Measurements from ENCODE around the gene MMP17. TPM values are rescaled to one million over a fixed set of nuclear protein-coding genes. Genes with fewer than 3 reads are reported as not detected.

The MMP17 gene
- total RNA-seq, 2 experiments from 2014 or later: 0.10 TPM; not detected in 1

DNA sequence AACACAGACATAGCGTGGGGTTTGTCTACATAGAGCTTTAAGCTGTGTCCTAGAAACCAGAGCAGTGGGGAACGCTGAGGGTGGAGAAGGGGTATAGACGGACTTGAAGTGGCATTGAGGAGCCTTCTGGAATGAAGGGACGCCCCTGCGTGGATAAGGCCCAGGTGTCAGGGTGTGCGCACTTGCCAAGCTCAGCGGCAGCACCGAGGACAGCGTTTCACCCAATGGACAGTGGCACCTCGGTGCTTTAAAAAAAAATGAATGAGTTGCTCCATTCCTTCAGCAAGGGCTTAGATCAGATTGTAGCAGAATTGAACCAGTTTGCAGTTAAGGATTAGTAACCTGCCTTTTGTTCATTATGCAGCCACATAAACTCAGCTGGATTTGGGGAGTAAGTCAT, 33.6 kb upstream of the MMP17 start:
- DNase-seq: no peak
- peaks cover 44% of the 10 kb centered on the region for H3K36me3 Mint-ChIP-seq (ENCODE audit: low read depth)
- no peaks in the 10 kb centered on the region for H3K27me3 Mint-ChIP-seq
- CTCF ChIA-PET: interaction anchor here (0.6 kb wide), 1 partner anchor 25 kb away, joined by 3 read pairs; no protein-coding TSS in a partner anchor
- no peaks in the 10 kb centered on the region for H3K4me1 Mint-ChIP-seq
- H3K9me3 Mint-ChIP-seq: no peaks in the 10 kb centered on the region
- H3K4me3 Mint-ChIP-seq: no peak overlapping the region
- no peak overlapping the region for H3K27ac Mint-ChIP-seq
- POLR2A ChIA-PET: no interaction called here

- ChIA-PET CTCF (no interaction called here), POLR2A (no interaction called here)
- Mint-ChIP-seq H3K27me3 (no peaks in the 10 kb centered on the region), H3K36me3 (ENCODE audit: low read depth) (peaks cover 40% of the 10 kb centered on the region), H3K4me3 (no peak overlapping the region), H3K4me1 (no peaks in the 10 kb centered on the region), H3K27ac (no peak overlapping the region), H3K9me3 (no peaks in the 10 kb centered on the region)
- no peak for DNase-seq
These were observed 33.1 kb upstream of the MMP17 start for GRCh38 chr12:131795064-131795463.

DNA sequence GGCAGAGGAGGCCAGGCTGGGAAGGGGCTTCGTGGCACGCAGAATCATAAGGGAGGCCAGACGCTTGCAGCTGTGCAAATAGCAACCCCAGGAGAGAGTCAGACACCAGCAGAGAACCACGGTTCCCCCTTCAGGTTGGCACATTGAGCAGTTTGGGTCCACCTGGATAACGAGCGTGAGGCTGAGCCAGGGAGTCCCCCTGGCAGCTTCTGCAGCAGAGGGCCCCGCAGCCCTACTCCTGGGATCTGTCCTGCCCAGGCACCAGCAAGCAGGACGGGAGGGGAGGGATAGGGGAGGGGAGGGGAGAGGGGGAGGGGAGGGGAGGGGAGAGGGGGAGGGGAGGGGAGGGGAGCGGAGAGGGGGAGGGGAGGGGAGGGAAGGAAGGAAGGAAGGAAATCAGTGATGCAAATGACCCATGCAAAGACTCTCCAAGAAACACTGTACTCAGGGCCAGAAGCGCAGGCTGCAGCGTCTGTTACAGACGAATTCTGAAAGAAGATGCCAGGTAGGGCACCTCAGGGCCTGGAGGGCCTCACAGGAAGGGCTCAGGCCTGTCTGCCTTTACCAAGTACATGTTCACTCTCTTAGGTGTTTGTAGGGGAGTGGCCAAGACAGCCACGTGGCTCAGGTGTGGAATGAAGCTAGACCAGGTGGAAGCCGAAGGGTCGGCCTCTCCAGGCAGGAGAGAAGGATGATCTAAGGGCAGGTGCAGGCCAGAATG, 32.3 kb upstream of the MMP17 start:
- no peak overlapping the region for H3K27ac Mint-ChIP-seq
- peaks cover 2% of the 10 kb centered on the region for H3K9me3 Mint-ChIP-seq
- no peaks in the 10 kb centered on the region for H3K27me3 Mint-ChIP-seq
- H3K4me1 Mint-ChIP-seq: no peaks in the 10 kb centered on the region
- CTCF ChIA-PET: interaction anchor here (0.6 kb wide), 1 partner anchor 41 kb away, joined by 4 read pairs; no protein-coding TSS in a partner anchor
- peaks cover 37% of the 10 kb centered on the region for H3K36me3 Mint-ChIP-seq (ENCODE audit: low read depth)
- DNase-seq: no peak
- no peak overlapping the region for H3K4me3 Mint-ChIP-seq
- POLR2A ChIA-PET: no interaction called here

DNA sequence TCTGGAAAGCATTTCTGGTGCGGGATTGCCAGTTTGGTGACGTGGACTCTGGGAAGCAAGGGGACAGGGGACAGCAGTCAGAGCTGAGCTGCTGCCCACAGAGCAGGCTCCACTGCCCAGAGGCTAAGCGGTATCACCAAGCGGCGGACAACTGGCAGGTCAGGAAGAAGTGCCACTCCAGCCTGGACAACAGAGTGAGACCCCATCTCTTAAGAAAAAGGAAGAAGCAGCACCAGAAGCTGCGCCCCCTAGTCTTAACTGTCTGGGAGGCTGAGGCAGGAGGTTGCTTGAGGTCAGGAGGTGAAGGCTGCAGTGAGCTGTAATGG, 31.8 kb upstream of the MMP17 start:
- peaks cover 3% of the 10 kb centered on the region for H3K9me3 Mint-ChIP-seq
- CTCF ChIA-PET: interaction anchor here (0.6 kb wide), 1 partner anchor 40 kb away, joined by 4 read pairs; no protein-coding TSS in a partner anchor
- H3K4me3 Mint-ChIP-seq: no peak overlapping the region
- peaks cover 38% of the 10 kb centered on the region for H3K36me3 Mint-ChIP-seq (ENCODE audit: low read depth)
- no peak for DNase-seq
- POLR2A ChIA-PET: no interaction called here
- no peak overlapping the region for H3K27ac Mint-ChIP-seq
- H3K4me1 Mint-ChIP-seq: no peaks in the 10 kb centered on the region
- no peaks in the 10 kb centered on the region for H3K27me3 Mint-ChIP-seq

GRCh38 chr12:131796754-131797587, 31.2 kb upstream of the MMP17 start:
- H3K9me3 Mint-ChIP-seq: peaks cover 3% of the 10 kb centered on the region
- H3K27ac Mint-ChIP-seq: no peak overlapping the region
- H3K27me3 Mint-ChIP-seq: no peaks in the 10 kb centered on the region
- H3K4me1 Mint-ChIP-seq: no peaks in the 10 kb centered on the region
- H3K36me3 Mint-ChIP-seq (ENCODE audit: low read depth): peaks cover 37% of the 10 kb centered on the region
- ChIA-PET POLR2A (no interaction called here), CTCF (interaction anchor here (0.6 kb wide), 1 partner anchor 40 kb away, joined by 4 read pairs; no protein-coding TSS in a partner anchor)
- H3K4me3 Mint-ChIP-seq: no peak overlapping the region
- DNase-seq: no peak

DNA sequence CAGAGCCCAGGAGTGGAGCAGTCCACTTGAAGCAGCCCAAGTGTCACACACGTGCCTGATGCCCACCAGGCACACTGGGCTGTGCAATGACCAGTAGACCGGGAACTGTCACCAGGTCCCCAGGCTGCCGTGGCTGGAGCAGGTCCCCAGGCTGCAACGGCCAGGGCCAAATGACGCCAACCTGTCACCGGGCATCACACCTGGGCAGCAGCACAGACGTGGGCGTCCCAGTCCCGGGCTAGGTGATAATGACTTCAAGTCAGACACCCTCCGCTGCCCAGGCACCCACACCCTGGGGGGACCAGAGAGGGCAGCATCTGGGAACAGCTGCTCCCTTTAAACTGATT, 30.6 kb upstream of the MMP17 start:
- H3K36me3 Mint-ChIP-seq (ENCODE audit: low read depth): peaks cover 37% of the 10 kb centered on the region
- no peak for DNase-seq
- H3K4me3 Mint-ChIP-seq: no peak overlapping the region
- ChIA-PET CTCF (no interaction called here), POLR2A (no interaction called here)
- H3K9me3 Mint-ChIP-seq: peaks cover 3% of the 10 kb centered on the region
- H3K27ac Mint-ChIP-seq: no peak overlapping the region
- no peaks in the 10 kb centered on the region for H3K4me1 Mint-ChIP-seq
- H3K27me3 Mint-ChIP-seq: no peaks in the 10 kb centered on the region

- CTCF ChIA-PET: no interaction called here
- DNase-seq: no peak
- no peaks in the 10 kb centered on the region for H3K4me1 Mint-ChIP-seq
- POLR2A ChIA-PET: no interaction called here
- no peak overlapping the region for H3K27ac Mint-ChIP-seq
- H3K9me3 Mint-ChIP-seq: peaks cover 3% of the 10 kb centered on the region
- H3K36me3 Mint-ChIP-seq (ENCODE audit: low read depth): peaks cover 35% of the 10 kb centered on the region
- no peaks in the 10 kb centered on the region for H3K27me3 Mint-ChIP-seq
- H3K4me3 Mint-ChIP-seq: no peak overlapping the region
These were observed 29.0 kb upstream of the MMP17 start for GRCh38 chr12:131799195-131799594.

DNA sequence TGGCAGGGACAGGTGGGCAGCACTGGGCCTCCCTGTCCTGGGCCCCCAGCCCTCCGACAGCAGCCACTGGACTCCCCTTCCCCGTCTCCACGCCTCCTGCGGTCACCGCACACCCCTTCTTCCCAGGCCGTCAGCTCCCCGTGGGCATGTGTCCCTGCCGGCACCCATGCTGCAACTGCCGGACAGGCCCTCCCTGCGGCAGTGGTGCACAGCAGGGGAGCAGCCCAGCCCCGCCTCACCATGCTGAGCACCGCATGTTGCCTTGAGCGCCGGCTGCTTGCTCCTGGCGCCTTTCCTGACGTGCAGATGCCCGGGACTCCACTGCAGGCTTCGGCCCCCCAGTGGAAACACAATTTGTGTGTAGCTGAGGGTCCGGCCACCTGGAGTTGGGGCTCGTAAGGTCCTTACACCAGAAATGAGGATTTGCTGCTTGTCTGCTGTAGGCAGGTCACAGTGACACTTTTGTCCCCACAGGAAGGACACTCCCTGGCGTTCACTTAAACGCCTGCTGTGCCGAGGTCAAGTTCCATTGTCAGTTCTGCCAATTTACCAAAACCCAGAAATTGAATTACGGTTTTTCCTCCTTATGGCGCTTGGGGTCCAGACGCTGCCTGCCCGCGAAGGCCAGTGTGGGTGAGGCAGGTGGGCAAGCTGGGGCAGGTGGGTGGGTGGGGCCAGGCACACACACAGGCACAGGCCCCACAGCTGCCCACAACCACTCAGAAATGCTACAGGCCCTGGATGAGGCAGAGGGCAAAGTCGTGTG, 28.2 kb upstream of the MMP17 start:
- no peak for DNase-seq
- POLR2A ChIA-PET: no interaction called here
- Mint-ChIP-seq H3K4me3 (no peak overlapping the region), H3K9me3 (peaks cover 3% of the 10 kb centered on the region), H3K27ac (no peak overlapping the region), H3K36me3 (ENCODE audit: low read depth) (peaks cover 31% of the 10 kb centered on the region), H3K4me1 (no peaks in the 10 kb centered on the region), H3K27me3 (no peaks in the 10 kb centered on the region)
- CTCF ChIA-PET: no interaction called here

GRCh38 chr12:131800594-131801135, 27.5 kb upstream of the MMP17 start:
- Mint-ChIP-seq H3K27me3 (no peaks in the 10 kb centered on the region), H3K9me3 (peaks cover 5% of the 10 kb centered on the region), H3K27ac (no peak overlapping the region), H3K4me3 (no peak overlapping the region), H3K36me3 (ENCODE audit: low read depth) (peaks cover 31% of the 10 kb centered on the region), H3K4me1 (no peaks in the 10 kb centered on the region)
- DNase-seq: no peak
- ChIA-PET POLR2A (no interaction called here), CTCF (no interaction called here)

DNA sequence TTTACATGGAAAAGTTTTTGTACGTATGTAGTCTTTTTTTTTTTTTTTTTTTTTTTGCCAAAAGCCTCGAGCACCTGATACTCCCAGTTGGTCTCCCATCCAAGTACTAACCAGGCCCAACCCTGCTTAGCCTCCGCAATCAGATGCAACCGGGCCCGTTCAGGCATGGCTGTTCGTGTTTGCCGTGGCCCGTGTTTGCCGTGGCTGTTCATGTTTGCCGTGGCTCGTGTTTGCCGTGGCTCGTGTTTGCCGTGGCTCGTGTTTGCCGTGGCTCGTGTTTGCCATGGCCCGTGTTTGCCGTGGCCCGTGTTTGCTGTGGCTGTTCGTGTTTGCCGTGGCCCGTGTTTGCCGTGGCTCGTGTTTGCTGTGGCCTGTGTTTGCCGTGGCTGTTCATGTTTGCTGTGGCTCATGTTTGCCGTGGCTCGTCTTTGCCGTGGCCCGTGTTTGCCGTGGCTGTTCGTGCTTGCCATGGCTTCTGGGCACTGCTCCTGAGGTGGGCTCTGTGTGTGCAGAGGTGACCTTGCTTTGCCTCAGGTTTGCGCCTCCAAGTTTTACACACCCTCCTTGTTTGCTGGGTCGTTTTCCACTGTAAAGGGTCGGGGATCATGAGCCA, 26.8 kb upstream of the MMP17 start:
- Mint-ChIP-seq H3K27ac (no peak overlapping the region), H3K9me3 (peaks cover 5% of the 10 kb centered on the region), H3K36me3 (ENCODE audit: low read depth) (peaks cover 31% of the 10 kb centered on the region), H3K4me1 (no peaks in the 10 kb centered on the region), H3K27me3 (no peaks in the 10 kb centered on the region), H3K4me3 (no peak overlapping the region)
- no peak for DNase-seq
- POLR2A ChIA-PET: no interaction called here
- CTCF ChIA-PET: no interaction called here

DNA sequence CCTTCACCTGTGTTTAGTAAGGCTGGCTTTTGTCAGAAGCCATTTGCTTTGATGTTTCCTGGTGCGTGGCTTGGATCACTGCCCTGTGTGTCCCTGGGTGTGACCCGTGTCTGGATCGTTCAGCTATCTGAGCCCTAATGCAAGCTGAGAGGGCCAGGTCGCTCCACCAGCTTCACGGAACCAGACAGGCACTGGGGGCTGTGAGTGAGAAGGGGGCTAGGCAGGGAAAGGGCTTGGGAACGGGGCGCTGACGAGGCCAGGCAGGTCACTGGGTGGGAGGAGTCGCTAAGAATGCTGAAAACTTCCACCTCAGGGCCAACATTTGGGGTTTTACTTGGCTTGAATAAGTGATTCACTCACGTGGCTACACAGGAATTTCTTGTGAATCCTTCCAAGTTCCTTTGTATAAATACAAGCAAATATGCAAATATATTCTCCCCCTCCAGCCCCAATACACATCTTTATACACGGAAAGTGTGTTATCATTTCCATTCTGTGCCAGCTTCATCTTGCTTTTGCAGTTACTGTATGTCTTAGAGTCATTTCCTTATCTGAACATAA, 24.2 kb upstream of the MMP17 start:
- H3K9me3 Mint-ChIP-seq: peaks cover 5% of the 10 kb centered on the region

DNA sequence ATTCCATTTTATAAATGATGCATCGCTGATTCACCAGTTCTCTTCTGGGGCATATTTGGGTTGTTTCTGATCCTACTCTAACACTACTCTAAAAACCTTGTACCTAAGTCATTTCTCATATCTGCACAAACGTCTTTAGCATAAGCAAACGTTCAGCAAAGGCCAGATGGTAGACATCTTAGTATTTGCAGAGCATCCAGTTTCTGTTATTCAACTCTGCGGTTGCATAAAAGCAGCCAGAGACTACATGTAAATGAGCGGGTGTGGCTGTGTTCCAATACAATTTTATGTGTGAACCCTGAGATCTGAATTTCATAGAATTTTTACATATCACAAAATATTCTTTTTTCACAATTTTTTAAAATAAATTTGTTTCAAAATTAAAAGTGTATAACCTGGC, 22.8 kb upstream of the MMP17 start:
- CTCF ChIA-PET: interaction anchor here (0.6 kb wide), 1 partner anchor 217 kb away, joined by 4 read pairs; no protein-coding TSS in a partner anchor

More for the DNA sequence above, 24.2 kb upstream of the MMP17 start:
- POLR2A ChIA-PET: no interaction called here
- DNase-seq: no peak
- Mint-ChIP-seq H3K27me3 (no peaks in the 10 kb centered on the region), H3K36me3 (ENCODE audit: low read depth) (peaks cover 22% of the 10 kb centered on the region), H3K4me1 (no peaks in the 10 kb centered on the region), H3K27ac (no peak overlapping the region), H3K4me3 (no peak overlapping the region)
- CTCF ChIA-PET: interaction anchor here (0.9 to 1.0 kb wide), 2 partner anchors 18 to 77 kb away, joined by 3 to 4 read pairs; no protein-coding TSS in a partner anchor

More for the DNA sequence above, 22.8 kb upstream of the MMP17 start:
- H3K4me1 Mint-ChIP-seq: no peaks in the 10 kb centered on the region
- no peak overlapping the region for H3K27ac Mint-ChIP-seq
- H3K9me3 Mint-ChIP-seq: peaks cover 5% of the 10 kb centered on the region
- DNase-seq: no peak
- POLR2A ChIA-PET: interaction anchor here (0.7 kb wide), 1 partner anchor 224 kb away, joined by 3 read pairs; no protein-coding TSS in a partner anchor
- H3K4me3 Mint-ChIP-seq: no peak overlapping the region
- peaks cover 15% of the 10 kb centered on the region for H3K36me3 Mint-ChIP-seq (ENCODE audit: low read depth)
- no peaks in the 10 kb centered on the region for H3K27me3 Mint-ChIP-seq
